Transverse colon (tissue), 4 donors: ENCODE data around the gene CMKLR1.

ENCODE experiments used
- EP300 ChIP-seq: sonication (generic); formaldehyde crosslinking; IDR thresholded peaks from one replicate; pipeline ENCODE4 v1.6.1; 2017; ENCODE audit warnings: antibody characterized with exemption, low read depth
- POLR2A ChIP-seq: fragments of 450-650 bp; IDR thresholded peaks from one replicate; pipeline ENCODE4 v1.6.1; 2016; ENCODE audit warnings: antibody characterized with exemption, mild to moderate bottlenecking, moderate library complexity
- POLR2AphosphoS5 ChIP-seq, 3 donors: sonication (generic); formaldehyde crosslinking; IDR thresholded peaks; one replicate each; pipeline ENCODE4 v1.6.1; 2016; ENCODE audit warnings: antibody characterized with exemption in 3 of 3
- TF ChIP-seq, protein P1 (sequence below), 5 experiments: fragments of 200-600 bp in 3 of 5; fragments of 450-650 bp in 2 of 5; sonication (generic) in 3 of 5; IDR thresholded peaks; 1 replicate in 2 of 5; 2 replicates in 3 of 5; pipeline ENCODE4 v1.5.1; 2016 to 2017; ENCODE audit warnings: antibody characterized with exemption in 5 of 5, inconsistent platforms in 3 of 5, mild to moderate bottlenecking in 2 of 5, moderate library complexity in 1 of 5

- TF ChIP-seq EP300 = no peak
- TF ChIP-seq, protein P1, sequence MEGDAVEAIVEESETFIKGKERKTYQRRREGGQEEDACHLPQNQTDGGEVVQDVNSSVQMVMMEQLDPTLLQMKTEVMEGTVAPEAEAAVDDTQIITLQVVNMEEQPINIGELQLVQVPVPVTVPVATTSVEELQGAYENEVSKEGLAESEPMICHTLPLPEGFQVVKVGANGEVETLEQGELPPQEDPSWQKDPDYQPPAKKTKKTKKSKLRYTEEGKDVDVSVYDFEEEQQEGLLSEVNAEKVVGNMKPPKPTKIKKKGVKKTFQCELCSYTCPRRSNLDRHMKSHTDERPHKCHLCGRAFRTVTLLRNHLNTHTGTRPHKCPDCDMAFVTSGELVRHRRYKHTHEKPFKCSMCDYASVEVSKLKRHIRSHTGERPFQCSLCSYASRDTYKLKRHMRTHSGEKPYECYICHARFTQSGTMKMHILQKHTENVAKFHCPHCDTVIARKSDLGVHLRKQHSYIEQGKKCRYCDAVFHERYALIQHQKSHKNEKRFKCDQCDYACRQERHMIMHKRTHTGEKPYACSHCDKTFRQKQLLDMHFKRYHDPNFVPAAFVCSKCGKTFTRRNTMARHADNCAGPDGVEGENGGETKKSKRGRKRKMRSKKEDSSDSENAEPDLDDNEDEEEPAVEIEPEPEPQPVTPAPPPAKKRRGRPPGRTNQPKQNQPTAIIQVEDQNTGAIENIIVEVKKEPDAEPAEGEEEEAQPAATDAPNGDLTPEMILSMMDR (IDR thresholded peaks at IDR 0.05) = no peak
- no peak for TF ChIP-seq POLR2A
- no peak for TF ChIP-seq POLR2AphosphoS5 (IDR thresholded peaks at IDR 0.05)
Observed at GRCh38 chr12:108332791-108333382, 6.2 kb downstream of the CMKLR1 start.
